ENCODE results near the gene S100P. TPM values are rescaled to one million over a fixed set of nuclear protein-coding genes. Genes with fewer than 3 reads are reported as not detected.

Gene S100P
- total RNA-seq, 2 experiments from 2014 or later, result not detected

DNA sequence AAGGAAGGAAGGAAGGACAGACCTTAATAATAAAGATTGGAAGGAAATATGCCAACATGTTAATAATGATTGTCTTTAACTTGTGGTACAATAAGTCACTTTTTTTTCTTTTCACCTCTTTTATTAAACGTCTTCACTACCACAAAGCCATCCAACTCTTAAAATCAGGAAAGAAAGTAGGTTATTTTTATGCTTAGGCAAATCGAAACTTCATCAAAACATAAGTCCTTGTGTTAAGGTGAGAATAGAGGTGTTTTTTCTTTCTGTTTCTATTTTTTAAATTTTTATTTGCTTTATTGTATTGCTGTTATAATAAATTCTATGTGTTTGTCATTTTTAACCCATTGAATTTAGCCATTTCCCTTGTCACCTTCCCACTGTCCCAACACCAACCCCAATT is 48.8 kb downstream of the S100P start:
- TF ChIP-seq, protein P1, sequence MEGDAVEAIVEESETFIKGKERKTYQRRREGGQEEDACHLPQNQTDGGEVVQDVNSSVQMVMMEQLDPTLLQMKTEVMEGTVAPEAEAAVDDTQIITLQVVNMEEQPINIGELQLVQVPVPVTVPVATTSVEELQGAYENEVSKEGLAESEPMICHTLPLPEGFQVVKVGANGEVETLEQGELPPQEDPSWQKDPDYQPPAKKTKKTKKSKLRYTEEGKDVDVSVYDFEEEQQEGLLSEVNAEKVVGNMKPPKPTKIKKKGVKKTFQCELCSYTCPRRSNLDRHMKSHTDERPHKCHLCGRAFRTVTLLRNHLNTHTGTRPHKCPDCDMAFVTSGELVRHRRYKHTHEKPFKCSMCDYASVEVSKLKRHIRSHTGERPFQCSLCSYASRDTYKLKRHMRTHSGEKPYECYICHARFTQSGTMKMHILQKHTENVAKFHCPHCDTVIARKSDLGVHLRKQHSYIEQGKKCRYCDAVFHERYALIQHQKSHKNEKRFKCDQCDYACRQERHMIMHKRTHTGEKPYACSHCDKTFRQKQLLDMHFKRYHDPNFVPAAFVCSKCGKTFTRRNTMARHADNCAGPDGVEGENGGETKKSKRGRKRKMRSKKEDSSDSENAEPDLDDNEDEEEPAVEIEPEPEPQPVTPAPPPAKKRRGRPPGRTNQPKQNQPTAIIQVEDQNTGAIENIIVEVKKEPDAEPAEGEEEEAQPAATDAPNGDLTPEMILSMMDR (conservative IDR thresholded peaks at IDR 0.05; ENCODE audit: low read length), result no peak
- no peak for TF ChIP-seq EZH2phosphoT487 (IDR thresholded peaks at IDR 0.05; ENCODE audit: borderline replicate concordance, low read depth, low read length)
- intact Hi-C loops (cut with micrococcal nuclease; ENCODE audit: unreplicated experiment), result no loop called here
- Histone ChIP-seq H3K36me3 (ENCODE audit: insufficient read depth, low read length) (no peaks in the 10 kb centered on the region), H4K20me1 (ENCODE audit: insufficient read depth, low read length) (no peaks in the 10 kb centered on the region), H3K4me3 (ENCODE audit: low read depth, low read length, poor library complexity, severe bottlenecking) (no peak overlapping the region), H3K27ac (ENCODE audit: low read depth, low read length, poor library complexity, severe bottlenecking) (no peak overlapping the region), H3K4me1 (ENCODE audit: insufficient read depth, low read length, poor library complexity, severe bottlenecking) (no peaks in the 10 kb centered on the region), H3K4me2 (ENCODE audit: low read length) (no peak overlapping the region), H2AFZ (ENCODE audit: low read length) (no peak overlapping the region), H3K79me2 (ENCODE audit: insufficient read depth, low read depth, low read length) (no peaks in the 10 kb centered on the region), H3K9me3 (ENCODE audit: low read length) (no peaks in the 10 kb centered on the region), H3K9me2 (ENCODE audit: insufficient read depth, low read length) (no peaks in the 10 kb centered on the region)
- POLR2A ChIA-PET, result no interaction called here
- no peak for DNase-seq (ENCODE audit: low spot score)
- no TSS peak for BruUV-seq (replicated peaks)
- CTCF ChIA-PET (ENCODE audit: unreplicated experiment), result no interaction called here

DNA sequence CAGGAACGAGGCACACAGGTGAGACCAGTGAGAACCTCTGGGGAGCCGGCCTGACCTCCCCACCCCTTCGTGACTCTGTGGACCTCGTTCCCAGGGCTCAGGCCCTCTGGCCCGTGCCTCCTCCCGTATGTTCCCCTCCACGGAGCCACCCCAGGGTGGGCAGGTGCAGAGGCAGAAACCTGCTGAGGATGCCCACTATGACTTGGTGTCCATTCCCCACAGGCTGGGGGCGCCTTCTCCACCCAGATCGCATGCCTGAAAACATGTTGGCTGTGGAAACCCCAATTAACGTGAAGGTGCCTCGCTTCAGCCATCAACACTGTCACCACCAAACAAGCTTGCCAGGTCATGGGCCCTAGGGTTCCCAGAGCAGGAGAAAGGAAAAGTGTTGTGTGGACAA is 49.3 kb downstream of the S100P start:
- H3K9me3 ChIP-seq (ENCODE audit: low read length), result no peaks in the 10 kb centered on the region
- no peaks in the 10 kb centered on the region for H3K4me1 ChIP-seq (ENCODE audit: insufficient read depth, low read length, poor library complexity, severe bottlenecking)
- H4K20me1 ChIP-seq (ENCODE audit: insufficient read depth, low read length), result no peaks in the 10 kb centered on the region
- intact Hi-C loops (cut with micrococcal nuclease; ENCODE audit: unreplicated experiment), result no loop called here
- no peak overlapping the region for H3K27ac ChIP-seq (ENCODE audit: low read depth, low read length, poor library complexity, severe bottlenecking)
- no peaks in the 10 kb centered on the region for H3K9me2 ChIP-seq (ENCODE audit: insufficient read depth, low read length)
- H3K79me2 ChIP-seq (ENCODE audit: insufficient read depth, low read depth, low read length), result no peaks in the 10 kb centered on the region
- H3K36me3 ChIP-seq (ENCODE audit: insufficient read depth, low read length), result no peaks in the 10 kb centered on the region
- no peak overlapping the region for H2AFZ ChIP-seq (ENCODE audit: low read length)
- TF ChIP-seq EZH2phosphoT487 (IDR thresholded peaks at IDR 0.05; ENCODE audit: borderline replicate concordance, low read depth, low read length), result no peak
- TF ChIP-seq, protein P1 (conservative IDR thresholded peaks at IDR 0.05; ENCODE audit: low read length), result no peak
- CTCF ChIA-PET (ENCODE audit: unreplicated experiment), result no interaction called here
- no peak for DNase-seq (ENCODE audit: low spot score)
- no peak overlapping the region for H3K4me3 ChIP-seq (ENCODE audit: low read depth, low read length, poor library complexity, severe bottlenecking)
- H3K4me2 ChIP-seq (ENCODE audit: low read length), result no peak overlapping the region
- BruUV-seq (replicated peaks), result no TSS peak
- POLR2A ChIA-PET, result interaction anchor here (0.6 kb wide), 1 partner anchor 300 kb away, joined by 3 read pairs; the partner anchor contains the start of gene TADA2B

Other genes with a start within 250 kb of the S100P start
- gene PPP2R2C, start 221.3 kb upstream of the S100P start, total RNA-seq (2014; rRNA removed; shearing (Covaris generic)), result not detected in 2 replicates
- not detected in 2 replicates for gene PPP2R2C, start 221.3 kb upstream of the S100P start, total RNA-seq (2022)
- gene MAN2B2, start 118.7 kb upstream of the S100P start, total RNA-seq (2014; rRNA removed; shearing (Covaris generic)), result 11.0 and 13.7 TPM in 2 replicates
- gene MAN2B2, start 118.7 kb upstream of the S100P start, total RNA-seq (2022), result 19.4 and 20.4 TPM in 2 replicates
- 90.8 and 142 TPM in 2 replicates for gene MRFAP1, start 53.2 kb upstream of the S100P start, total RNA-seq (2014; rRNA removed; shearing (Covaris generic))
- gene MRFAP1, start 53.2 kb upstream of the S100P start, total RNA-seq (2022), result 213 and 224 TPM in 2 replicates
- gene MRFAP1L1, start 16.0 kb downstream of the S100P start, total RNA-seq (2014; rRNA removed; shearing (Covaris generic)), result 50.5 and 79.2 TPM in 2 replicates
- 49.3 and 50.1 TPM in 2 replicates for gene MRFAP1L1, start 16.0 kb downstream of the S100P start, total RNA-seq (2022)
- 26.5 and 36.1 TPM in 2 replicates for gene BLOC1S4, start 22.3 kb downstream of the S100P start, total RNA-seq (2014; rRNA removed; shearing (Covaris generic))
- 26.1 and 32.3 TPM in 2 replicates for gene BLOC1S4, start 22.3 kb downstream of the S100P start, total RNA-seq (2022)
- gene KIAA0232, start 88.8 kb downstream of the S100P start, total RNA-seq (2014; rRNA removed; shearing (Covaris generic)), result 7.5 and 8.0 TPM in 2 replicates
- gene KIAA0232, start 88.8 kb downstream of the S100P start, total RNA-seq (2022), result 13.5 and 15.8 TPM in 2 replicates
- 35.6 and 38.4 TPM in 2 replicates for gene TBC1D14, start 215.9 kb downstream of the S100P start, total RNA-seq (2014; rRNA removed; shearing (Covaris generic))
- gene TBC1D14, start 215.9 kb downstream of the S100P start, total RNA-seq (2022), result 44.1 and 50.4 TPM in 2 replicates

Data from OCI-LY7 (cell line).